ENCODE results near the gene CACNB2. TPM values are rescaled to one million over a fixed set of nuclear protein-coding genes. Genes with fewer than 3 reads are reported as not detected.

The CACNB2 gene
- total RNA-seq, 1 donor from 2014 or later, result 0.96 TPM

DNA sequence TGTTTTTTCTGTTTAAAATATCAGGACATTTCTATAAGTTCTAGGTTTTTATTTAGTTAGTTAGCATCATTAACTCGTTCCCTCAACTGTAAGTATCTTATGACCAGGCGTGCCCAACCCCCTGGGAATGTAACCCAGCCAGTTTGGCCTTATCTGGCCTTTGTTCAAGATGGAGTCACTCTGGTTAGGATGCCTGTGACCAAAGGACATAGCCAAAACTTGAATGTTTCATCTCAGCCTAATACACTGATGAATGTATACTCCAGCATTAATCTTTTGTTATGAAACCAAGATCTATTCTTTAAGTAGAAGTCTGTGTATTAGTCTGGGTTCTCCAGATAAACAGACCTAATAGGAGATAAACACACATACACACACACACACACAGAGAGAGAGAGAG is 279.7 kb downstream of the CACNB2 start:
- no peaks in the 10 kb centered on the region for H3K36me3 ChIP-seq
- no peak overlapping the region for H3K27ac ChIP-seq
- H3K4me3 ChIP-seq, result no peak overlapping the region
- no peaks in the 10 kb centered on the region for H3K4me1 ChIP-seq
- H3K9me3 ChIP-seq, result no peaks in the 10 kb centered on the region
- TF ChIP-seq, protein P1, sequence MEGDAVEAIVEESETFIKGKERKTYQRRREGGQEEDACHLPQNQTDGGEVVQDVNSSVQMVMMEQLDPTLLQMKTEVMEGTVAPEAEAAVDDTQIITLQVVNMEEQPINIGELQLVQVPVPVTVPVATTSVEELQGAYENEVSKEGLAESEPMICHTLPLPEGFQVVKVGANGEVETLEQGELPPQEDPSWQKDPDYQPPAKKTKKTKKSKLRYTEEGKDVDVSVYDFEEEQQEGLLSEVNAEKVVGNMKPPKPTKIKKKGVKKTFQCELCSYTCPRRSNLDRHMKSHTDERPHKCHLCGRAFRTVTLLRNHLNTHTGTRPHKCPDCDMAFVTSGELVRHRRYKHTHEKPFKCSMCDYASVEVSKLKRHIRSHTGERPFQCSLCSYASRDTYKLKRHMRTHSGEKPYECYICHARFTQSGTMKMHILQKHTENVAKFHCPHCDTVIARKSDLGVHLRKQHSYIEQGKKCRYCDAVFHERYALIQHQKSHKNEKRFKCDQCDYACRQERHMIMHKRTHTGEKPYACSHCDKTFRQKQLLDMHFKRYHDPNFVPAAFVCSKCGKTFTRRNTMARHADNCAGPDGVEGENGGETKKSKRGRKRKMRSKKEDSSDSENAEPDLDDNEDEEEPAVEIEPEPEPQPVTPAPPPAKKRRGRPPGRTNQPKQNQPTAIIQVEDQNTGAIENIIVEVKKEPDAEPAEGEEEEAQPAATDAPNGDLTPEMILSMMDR (IDR thresholded peaks at IDR 0.05), result no peak
- intact Hi-C loops (cut with DNase I), result no loop called here
- H3K27me3 ChIP-seq, result no peaks in the 10 kb centered on the region
- DNase-seq (ENCODE audit: low spot score in 2 of 2), result no peak

DNA sequence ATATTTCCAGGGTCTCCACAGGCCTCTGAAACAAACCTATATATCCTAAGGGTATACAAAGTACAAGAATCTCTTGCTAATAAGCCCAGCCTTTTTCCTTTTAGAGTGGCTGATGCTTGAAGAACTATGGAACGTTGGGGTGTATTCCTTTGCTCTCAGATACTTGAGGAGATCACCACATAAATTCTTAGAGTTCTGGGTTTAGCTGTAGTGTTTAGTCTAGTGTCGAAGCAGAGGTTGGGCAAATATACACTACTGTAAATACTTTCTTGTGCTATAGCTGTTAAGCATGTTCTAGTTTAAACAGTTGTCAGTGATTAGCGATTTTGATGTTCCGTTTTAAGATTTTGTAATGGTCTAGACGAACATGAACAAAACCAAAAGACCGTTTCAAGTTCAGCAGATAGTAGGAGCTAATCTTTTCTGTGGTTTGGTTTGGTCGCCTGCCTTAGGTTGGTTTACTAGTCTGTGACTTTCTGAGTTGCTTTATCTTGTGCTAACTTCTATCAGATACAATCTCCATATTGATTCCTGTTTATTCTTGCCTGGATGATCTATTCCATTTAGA is 281.6 kb downstream of the CACNB2 start:
- no peaks in the 10 kb centered on the region for H3K36me3 ChIP-seq
- TF ChIP-seq, protein P1 (IDR thresholded peaks at IDR 0.05), result no peak
- no peak overlapping the region for H3K4me3 ChIP-seq
- no peak overlapping the region for H3K27ac ChIP-seq
- intact Hi-C loops (cut with DNase I), result no loop called here
- H3K27me3 ChIP-seq, result no peaks in the 10 kb centered on the region
- H3K9me3 ChIP-seq, result no peaks in the 10 kb centered on the region
- H3K4me1 ChIP-seq, result no peaks in the 10 kb centered on the region
- no peak for DNase-seq (ENCODE audit: low spot score in 2 of 2)

DNA sequence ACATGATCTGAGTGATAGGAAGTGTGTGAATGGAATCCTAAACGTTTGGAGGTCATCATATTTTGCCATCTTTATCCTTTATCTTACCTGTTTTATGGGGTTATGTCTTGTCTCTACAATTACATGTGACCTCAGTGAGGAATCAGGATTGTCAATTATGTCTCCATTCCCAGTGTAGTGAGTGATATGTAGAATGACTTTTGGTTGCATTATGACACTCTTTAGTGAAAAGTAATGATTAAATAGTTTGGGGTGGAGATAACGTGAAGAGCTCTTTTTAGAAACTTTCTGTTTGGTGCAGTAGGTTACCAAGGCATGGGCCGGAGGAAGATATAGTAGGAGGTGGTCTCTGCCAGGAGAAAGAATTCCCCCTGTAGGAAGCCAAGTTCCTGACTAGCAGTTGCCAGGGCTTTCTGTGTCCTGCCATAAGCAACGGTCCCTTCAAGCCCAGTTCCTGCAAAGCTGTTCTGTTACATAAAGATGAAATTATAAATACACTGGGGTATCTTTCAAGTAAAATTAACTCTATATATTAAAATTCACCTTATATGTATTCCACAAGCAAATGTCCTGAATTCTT is 282.9 kb downstream of the CACNB2 start:
- H3K4me3 ChIP-seq, result no peak overlapping the region
- intact Hi-C loops (cut with DNase I), result no loop called here
- no peaks in the 10 kb centered on the region for H3K4me1 ChIP-seq
- no peaks in the 10 kb centered on the region for H3K9me3 ChIP-seq
- H3K27me3 ChIP-seq, result no peaks in the 10 kb centered on the region
- H3K27ac ChIP-seq, result no peak overlapping the region
- no peak for DNase-seq (ENCODE audit: low spot score in 2 of 2)
- TF ChIP-seq, protein P1 (IDR thresholded peaks at IDR 0.05), result no peak
- H3K36me3 ChIP-seq, result no peaks in the 10 kb centered on the region

DNA sequence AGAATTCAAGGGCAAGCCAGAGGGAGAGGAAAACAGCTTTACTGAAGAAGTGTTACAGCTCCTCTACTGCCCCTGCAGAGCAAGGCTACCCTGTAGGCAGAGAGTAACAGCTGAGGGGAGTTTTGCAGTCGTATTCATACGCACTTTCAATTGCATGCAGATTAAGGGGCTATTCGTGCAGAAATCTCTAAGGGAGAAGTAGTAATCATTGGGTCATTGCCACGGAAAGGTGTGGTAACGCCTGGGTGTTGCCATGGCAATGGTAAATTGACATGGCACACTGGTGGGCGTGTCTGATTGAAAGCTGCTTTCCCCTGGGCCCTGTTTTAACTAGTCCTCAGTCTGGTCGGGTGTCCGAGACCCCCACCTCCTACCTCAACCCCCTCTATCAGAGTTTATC is 284.0 kb downstream of the CACNB2 start:
- no peak for DNase-seq (ENCODE audit: low spot score in 2 of 2)
- Histone ChIP-seq H3K27me3 (no peaks in the 10 kb centered on the region), H3K4me1 (no peaks in the 10 kb centered on the region), H3K9me3 (no peaks in the 10 kb centered on the region), H3K4me3 (no peak overlapping the region), H3K27ac (no peak overlapping the region), H3K36me3 (no peaks in the 10 kb centered on the region)
- intact Hi-C loops (cut with DNase I), result no loop called here
- TF ChIP-seq, protein P1 (IDR thresholded peaks at IDR 0.05), result no peak

DNA sequence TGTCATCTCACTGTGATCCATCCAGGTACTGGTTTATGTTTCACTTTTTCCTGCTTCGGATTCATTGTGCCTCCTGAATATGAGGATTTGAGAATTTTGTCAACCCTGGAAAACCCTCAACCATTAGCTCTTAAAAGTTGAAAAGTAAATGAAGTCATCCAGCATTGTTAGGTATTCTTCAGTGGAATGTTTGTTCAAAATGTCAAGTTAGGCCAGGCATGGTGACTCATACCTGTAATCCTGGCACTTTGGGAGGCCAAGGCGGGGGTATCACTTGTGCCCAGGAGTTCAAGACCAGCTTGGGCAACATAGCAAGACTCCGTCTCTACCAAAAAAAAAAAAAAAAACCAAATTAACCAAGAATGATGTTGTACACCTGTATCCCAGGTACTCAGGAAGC is 289.1 kb downstream of the CACNB2 start:
- TF ChIP-seq, protein P1 (IDR thresholded peaks at IDR 0.05), result no peak
- intact Hi-C loops (cut with DNase I), result no loop called here
- Histone ChIP-seq H3K27ac (no peak overlapping the region), H3K4me3 (no peak overlapping the region), H3K27me3 (no peaks in the 10 kb centered on the region), H3K36me3 (no peaks in the 10 kb centered on the region), H3K9me3 (no peaks in the 10 kb centered on the region), H3K4me1 (no peaks in the 10 kb centered on the region)
- DNase-seq (ENCODE audit: low spot score in 2 of 2), result no peak

DNA sequence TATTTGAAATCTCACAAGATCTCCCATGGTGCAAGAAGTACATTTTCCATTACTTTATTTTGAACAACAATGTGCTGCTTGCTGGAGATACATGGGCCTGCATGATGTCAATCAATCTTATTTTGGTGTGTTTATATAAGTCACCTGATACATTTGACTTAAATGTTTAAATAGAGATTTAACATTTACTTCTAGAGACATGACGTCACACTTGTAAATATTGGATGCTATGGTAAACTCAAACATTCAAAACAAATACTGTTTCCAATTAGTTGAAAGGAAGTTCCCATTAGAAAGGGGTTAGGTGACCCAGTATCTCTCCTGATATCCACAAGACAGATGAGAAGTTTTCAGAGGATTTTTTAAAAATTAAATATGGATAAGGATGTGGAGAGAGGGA is 296.7 kb downstream of the CACNB2 start:
- Histone ChIP-seq H3K36me3 (no peaks in the 10 kb centered on the region), H3K4me1 (no peaks in the 10 kb centered on the region), H3K4me3 (no peak overlapping the region), H3K27me3 (no peaks in the 10 kb centered on the region), H3K9me3 (no peaks in the 10 kb centered on the region), H3K27ac (no peak overlapping the region)
- intact Hi-C loops (cut with DNase I), result no loop called here
- DNase-seq (ENCODE audit: low spot score in 2 of 2), result no peak
- TF ChIP-seq, protein P1 (IDR thresholded peaks at IDR 0.05), result no peak

All from ascending aorta (tissue), 2 donors.